SU-DHL-6 (cell line): Measurements from ENCODE around the gene NUP155.

ENCODE experiments used
- H2AFZ ChIP-seq: fragments of 200-600 bp; sonication (generic); 2 replicates; pipeline ENCODE4 v1.6.1; 2014; ENCODE audit warnings: low read depth, mild to moderate bottlenecking, moderate library complexity, mixed read lengths, antibody characterized with exemption, low read length; ENCODE audit not compliant: severe bottlenecking
- H3F3A ChIP-seq: fragments of 200-600 bp; shearing (Covaris generic); 2 replicates; pipeline ENCODE4 v1.6.0; 2016; ENCODE audit warnings: antibody characterized with exemption, mild to moderate bottlenecking; ENCODE audit not compliant: insufficient read depth
- H3K27ac ChIP-seq: fragments of 200-600 bp; sonication (generic); 2 replicates; pipeline ENCODE4 v1.5.1; 2016; ENCODE audit warnings: low read depth, mild to moderate bottlenecking, low read length, moderate library complexity, mixed read lengths
- H3K27me3 ChIP-seq: fragments of 200-600 bp; sonication (generic), shearing (Covaris generic); 2 replicates; pipeline ENCODE4 v1.6.0; 2014; ENCODE audit warnings: mild to moderate bottlenecking, low read length
- H3K36me3 ChIP-seq: fragments of 200-600 bp; sonication (generic); 2 replicates; pipeline ENCODE4 v1.6.1; 2014; ENCODE audit warnings: mild to moderate bottlenecking, low read length, mixed read lengths
- H3K4me2 ChIP-seq: fragments of 300-600, 200-600 bp; shearing (Covaris generic), sonication (generic); 2 replicates; pipeline ENCODE4 v1.6.0; 2014; ENCODE audit warnings: low read length, low read depth, mild to moderate bottlenecking; ENCODE audit not compliant: poor library complexity, severe bottlenecking
- H3K4me3 ChIP-seq: fragments of 200-600 bp; sonication (generic); 2 replicates; pipeline ENCODE4 v1.5.1; 2014; ENCODE audit warnings: antibody characterized with exemption, low read length, mild to moderate bottlenecking, mixed read lengths; ENCODE audit not compliant: insufficient read depth, poor library complexity, severe bottlenecking
- H3K79me2 ChIP-seq: fragments of 200-600 bp; sonication (generic); 2 replicates; pipeline ENCODE4 v1.6.1; 2014; ENCODE audit warnings: mild to moderate bottlenecking, low read length, moderate library complexity; ENCODE audit not compliant: insufficient read depth
- H3K9ac ChIP-seq: fragments of 200-600 bp; sonication (generic); 2 replicates; pipeline ENCODE4 v1.7.0; 2014; ENCODE audit warnings: mild to moderate bottlenecking, low read length
- H3K9me2 ChIP-seq: fragments of 200-600 bp; sonication (generic); replicated peaks from 2 replicates; pipeline ENCODE4 v1.6.1; 2014; ENCODE audit warnings: low read length; ENCODE audit not compliant: insufficient read depth
- H3K9me3 ChIP-seq: fragments of 200-600 bp; sonication (generic); 2 replicates; pipeline ENCODE4 v1.6.1; 2014; ENCODE audit warnings: low read length, mixed read lengths; ENCODE audit not compliant: insufficient read depth
- H4K20me1 ChIP-seq: fragments of 200-600 bp; sonication (generic); 2 replicates; pipeline ENCODE4 v1.6.1; 2014; ENCODE audit warnings: low read depth, mild to moderate bottlenecking, antibody characterized with exemption, low read length, moderate library complexity, mixed read lengths
- EZH2phosphoT487 ChIP-seq: fragments of 200-600 bp; sonication (generic), shearing (Covaris generic); conservative IDR thresholded peaks from 2 replicates; pipeline ENCODE4 v1.6.1; 2018; ENCODE audit warnings: mild to moderate bottlenecking, antibody characterized with exemption, low read length, moderate library complexity, mixed read lengths
- TF ChIP-seq, protein P1 (sequence below): fragments of 200-600 bp; sonication (generic); IDR thresholded peaks from one replicate; pipeline ENCODE4 v1.5.1; 2017; ENCODE audit warnings: antibody characterized with exemption, mild to moderate bottlenecking, low read length, moderate library complexity; ENCODE audit not compliant: insufficient read depth, poor library complexity, severe bottlenecking

NUP155 gene

DNA sequence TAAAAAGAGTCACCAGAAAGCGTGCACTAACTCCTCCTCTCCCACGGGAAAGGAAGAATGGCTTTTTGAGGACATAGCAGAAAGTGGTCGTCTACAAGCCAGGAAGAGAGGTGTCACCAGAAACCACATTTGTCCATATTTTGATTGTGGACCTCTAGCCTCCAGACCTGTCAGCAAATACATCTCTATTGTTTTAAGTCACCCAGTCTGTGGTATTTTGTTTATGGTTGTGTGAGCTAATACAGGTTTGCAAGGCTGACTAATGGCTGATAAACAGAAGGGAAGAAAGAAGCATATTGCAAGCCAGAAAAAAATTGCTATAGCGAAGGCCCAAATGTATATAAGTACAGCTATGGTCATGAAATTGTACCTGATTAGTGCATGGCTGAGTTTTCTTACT is 29.6 kb upstream of the NUP155 start:
- no peaks in the 10 kb centered on the region for H3K79me2 ChIP-seq
- 0 out of 2 replicates have a peak, but pooled peaks cover 2% of the 10 kb centered on the region for H3K36me3 ChIP-seq
- no peaks in the 10 kb centered on the region for H3K9me2 ChIP-seq
- H4K20me1 ChIP-seq: no peaks in the 10 kb centered on the region
- peaks cover 4% of the 10 kb centered on the region; the same call in 1 of the 2 replicates for H3F3A ChIP-seq
- no peak overlapping the region for H3K4me3 ChIP-seq
- H3K9ac ChIP-seq: no peak overlapping the region
- no peak overlapping the region for H3K4me2 ChIP-seq
- no peak for TF ChIP-seq EZH2phosphoT487
- TF ChIP-seq, protein P1, sequence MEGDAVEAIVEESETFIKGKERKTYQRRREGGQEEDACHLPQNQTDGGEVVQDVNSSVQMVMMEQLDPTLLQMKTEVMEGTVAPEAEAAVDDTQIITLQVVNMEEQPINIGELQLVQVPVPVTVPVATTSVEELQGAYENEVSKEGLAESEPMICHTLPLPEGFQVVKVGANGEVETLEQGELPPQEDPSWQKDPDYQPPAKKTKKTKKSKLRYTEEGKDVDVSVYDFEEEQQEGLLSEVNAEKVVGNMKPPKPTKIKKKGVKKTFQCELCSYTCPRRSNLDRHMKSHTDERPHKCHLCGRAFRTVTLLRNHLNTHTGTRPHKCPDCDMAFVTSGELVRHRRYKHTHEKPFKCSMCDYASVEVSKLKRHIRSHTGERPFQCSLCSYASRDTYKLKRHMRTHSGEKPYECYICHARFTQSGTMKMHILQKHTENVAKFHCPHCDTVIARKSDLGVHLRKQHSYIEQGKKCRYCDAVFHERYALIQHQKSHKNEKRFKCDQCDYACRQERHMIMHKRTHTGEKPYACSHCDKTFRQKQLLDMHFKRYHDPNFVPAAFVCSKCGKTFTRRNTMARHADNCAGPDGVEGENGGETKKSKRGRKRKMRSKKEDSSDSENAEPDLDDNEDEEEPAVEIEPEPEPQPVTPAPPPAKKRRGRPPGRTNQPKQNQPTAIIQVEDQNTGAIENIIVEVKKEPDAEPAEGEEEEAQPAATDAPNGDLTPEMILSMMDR: no peak
- H2AFZ ChIP-seq: no peak overlapping the region
- no peak overlapping the region for H3K27ac ChIP-seq
- H3K27me3 ChIP-seq: no peaks in the 10 kb centered on the region
- no peaks in the 10 kb centered on the region for H3K9me3 ChIP-seq

DNA sequence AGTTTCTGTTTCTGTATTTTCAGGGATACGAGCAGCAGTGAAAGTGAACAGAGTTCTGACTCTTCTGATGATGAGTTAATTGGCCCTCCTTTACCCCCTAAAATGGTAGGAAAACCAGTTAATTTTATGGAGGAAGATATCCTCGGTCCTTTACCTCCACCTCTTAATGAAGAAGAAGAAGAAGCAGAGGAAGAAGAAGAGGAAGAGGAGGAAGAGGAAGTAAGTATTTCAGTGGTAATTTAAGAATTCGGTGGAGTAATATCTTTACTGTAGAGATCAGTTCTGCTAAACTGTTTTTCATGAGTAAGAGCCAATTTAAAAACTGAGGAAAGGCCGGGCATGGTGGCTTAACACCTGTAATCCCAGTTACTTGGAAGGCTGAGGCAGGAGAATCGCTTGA is 25.4 kb upstream of the NUP155 start:
- TF ChIP-seq, protein P1: no peak
- TF ChIP-seq EZH2phosphoT487: no peak
- Histone ChIP-seq H3K9me3 (no peaks in the 10 kb centered on the region), H3K4me3 (no peak overlapping the region), H3K27me3 (no peaks in the 10 kb centered on the region), H3K79me2 (no peaks in the 10 kb centered on the region), H2AFZ (no peak overlapping the region), H3K36me3 (no peaks in the 10 kb centered on the region; the same call in 1 of the 2 replicates), H4K20me1 (no peaks in the 10 kb centered on the region), H3K27ac (no peak overlapping the region), H3K4me2 (no peak overlapping the region), H3F3A (peaks cover 4% of the 10 kb centered on the region; the same call in 1 of the 2 replicates), H3K9ac (no peak overlapping the region), H3K9me2 (no peaks in the 10 kb centered on the region)

DNA sequence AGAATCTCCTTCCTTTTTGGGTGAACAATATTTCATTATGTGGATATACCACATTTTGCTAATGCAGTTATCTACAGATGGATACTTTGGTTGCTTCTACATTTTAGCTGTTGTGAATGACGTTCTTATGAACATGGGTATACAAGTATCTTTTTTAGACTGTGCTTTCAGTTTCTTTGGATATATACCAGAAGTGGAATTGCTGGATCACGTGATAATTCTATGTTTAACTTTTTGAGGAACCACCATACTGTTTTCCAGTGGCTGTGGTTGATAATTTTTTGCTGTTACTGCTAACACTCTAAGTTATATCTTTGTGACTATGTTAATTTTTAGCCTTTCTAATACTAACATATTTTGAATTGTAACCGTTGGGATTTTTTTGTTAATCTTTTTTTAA is 20.7 kb upstream of the NUP155 start:
- no peak overlapping the region for H3K27ac ChIP-seq

More for the DNA sequence above, 20.7 kb upstream of the NUP155 start:
- H3K4me3 ChIP-seq: no peak overlapping the region
- no peaks in the 10 kb centered on the region; the same call in 1 of the 2 replicates for H3K36me3 ChIP-seq
- no peak for TF ChIP-seq EZH2phosphoT487
- TF ChIP-seq, protein P1: no peak
- H3K9ac ChIP-seq: no peak overlapping the region
- no peaks in the 10 kb centered on the region for H3K9me3 ChIP-seq
- H2AFZ ChIP-seq: no peak overlapping the region
- no peaks in the 10 kb centered on the region for H4K20me1 ChIP-seq
- H3K9me2 ChIP-seq: no peaks in the 10 kb centered on the region
- H3K27me3 ChIP-seq: no peaks in the 10 kb centered on the region
- no peaks in the 10 kb centered on the region for H3K79me2 ChIP-seq
- no peaks in the 10 kb centered on the region; the same call in 1 of the 2 replicates for H3F3A ChIP-seq
- H3K4me2 ChIP-seq: no peak overlapping the region
